Measurements from ENCODE around the gene TGM1.

TGM1 gene

GRCh38 chr14:24292118-24292807 is 29.3 kb upstream of the TGM1 start:
- DNase-seq (ENCODE audit: low spot score): no peak

GRCh38 chr14:24291446-24292117 is 28.6 kb upstream of the TGM1 start:
- no peak for DNase-seq (ENCODE audit: low spot score)

GRCh38 chr14:24290746-24291145 is 27.8 kb upstream of the TGM1 start:
- no peak for DNase-seq (ENCODE audit: low spot score)

DNA sequence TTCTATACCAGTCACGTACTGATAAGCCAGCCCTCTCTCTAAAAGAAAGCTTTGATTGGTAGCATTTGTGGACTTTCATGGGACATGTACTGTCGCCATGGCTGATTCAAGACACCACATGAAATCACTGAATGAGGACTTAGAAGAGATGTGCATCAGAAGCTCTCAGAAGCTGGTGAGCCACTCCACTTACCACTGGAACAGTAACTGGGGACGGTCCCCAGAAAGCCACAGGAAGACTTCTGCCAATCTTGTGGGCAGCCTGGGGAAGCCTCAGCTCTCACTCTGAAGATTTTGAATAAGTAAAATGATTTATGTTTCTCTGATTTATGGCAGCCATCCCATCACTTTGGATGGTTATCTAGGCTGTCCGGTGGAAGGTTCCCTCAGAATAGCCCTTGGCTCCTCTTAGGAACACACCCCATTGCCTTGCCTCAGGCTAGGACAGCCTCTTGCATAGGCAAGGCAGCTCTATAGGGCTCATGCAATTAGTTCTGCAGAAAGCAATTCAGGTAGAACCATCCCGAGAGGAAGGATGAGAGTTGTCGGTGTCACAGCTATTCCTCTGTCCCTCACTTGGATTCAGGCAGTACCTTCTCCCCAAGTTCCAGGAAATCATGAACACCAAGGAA is 26.8 kb upstream of the TGM1 start:
- no peak for DNase-seq (ENCODE audit: low spot score)

DNA sequence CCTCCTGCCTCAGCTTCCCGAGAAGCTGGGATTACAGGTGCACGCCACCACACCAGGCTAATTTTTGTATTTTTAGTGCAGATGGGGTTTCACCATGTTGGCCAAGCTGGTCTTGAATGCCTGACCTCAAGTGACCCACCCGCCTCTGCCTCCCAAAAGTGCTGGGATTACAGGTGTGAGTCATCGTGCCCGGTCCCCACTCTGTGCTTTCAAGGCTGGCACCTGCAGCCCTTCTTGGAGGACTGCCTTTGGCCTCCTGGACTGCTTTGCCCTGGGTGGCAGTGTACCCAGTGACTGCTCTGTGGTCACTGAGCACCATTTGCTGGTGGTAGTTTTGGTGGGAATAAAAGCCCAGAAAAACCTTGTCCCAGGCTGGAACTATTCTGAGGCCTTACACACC is 24.0 kb upstream of the TGM1 start:
- DNase-seq (ENCODE audit: low spot score): no peak

DNA sequence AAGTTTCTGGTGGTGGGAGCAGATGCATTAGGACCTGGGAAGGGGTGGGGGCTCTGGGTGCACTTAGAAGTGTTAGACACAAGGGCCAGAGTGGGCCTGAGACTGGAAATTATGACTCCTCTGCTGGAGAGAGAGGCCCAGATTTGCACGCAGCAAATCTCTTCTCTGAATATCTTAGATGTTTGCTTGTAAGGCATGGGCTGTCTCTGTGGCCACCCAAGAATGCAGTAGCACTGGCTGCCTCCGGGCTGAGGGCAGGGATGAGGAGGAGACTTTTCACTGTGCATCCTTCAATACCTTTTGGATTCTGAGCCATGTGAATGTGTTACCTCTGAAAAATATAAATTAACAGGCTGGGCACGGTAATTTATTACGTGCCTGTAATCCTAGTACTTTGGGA is 22.4 kb upstream of the TGM1 start:
- DNase-seq (ENCODE audit: low spot score): no peak

DNA sequence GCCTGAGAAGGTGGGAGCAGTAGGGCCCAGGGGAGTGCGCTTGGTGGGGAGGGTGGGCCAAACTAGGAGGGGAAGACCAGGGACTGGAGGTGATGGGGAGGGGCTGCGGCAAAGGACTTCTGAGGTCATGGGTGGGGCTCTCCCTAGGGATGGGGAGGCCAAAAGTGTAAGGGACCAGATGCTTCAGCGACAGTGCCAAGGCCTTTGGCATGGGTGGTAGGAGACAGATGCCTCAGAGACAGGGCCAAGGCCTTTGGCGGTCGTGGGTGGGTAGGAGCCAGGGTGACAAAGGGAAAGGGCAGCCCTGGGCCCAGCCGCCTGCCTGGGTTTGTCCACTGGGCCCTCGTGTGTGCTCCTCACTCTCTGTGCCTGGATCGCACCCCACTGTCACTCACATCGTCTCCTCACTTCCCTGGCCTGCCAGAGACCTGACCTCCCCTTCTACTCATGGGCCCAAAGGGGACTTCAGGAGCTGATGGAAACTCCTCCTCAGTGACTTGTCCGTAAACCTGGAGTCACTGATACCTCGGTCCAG is 21.6 kb upstream of the TGM1 start:
- DNase-seq (ENCODE audit: low spot score): no peak

DNA sequence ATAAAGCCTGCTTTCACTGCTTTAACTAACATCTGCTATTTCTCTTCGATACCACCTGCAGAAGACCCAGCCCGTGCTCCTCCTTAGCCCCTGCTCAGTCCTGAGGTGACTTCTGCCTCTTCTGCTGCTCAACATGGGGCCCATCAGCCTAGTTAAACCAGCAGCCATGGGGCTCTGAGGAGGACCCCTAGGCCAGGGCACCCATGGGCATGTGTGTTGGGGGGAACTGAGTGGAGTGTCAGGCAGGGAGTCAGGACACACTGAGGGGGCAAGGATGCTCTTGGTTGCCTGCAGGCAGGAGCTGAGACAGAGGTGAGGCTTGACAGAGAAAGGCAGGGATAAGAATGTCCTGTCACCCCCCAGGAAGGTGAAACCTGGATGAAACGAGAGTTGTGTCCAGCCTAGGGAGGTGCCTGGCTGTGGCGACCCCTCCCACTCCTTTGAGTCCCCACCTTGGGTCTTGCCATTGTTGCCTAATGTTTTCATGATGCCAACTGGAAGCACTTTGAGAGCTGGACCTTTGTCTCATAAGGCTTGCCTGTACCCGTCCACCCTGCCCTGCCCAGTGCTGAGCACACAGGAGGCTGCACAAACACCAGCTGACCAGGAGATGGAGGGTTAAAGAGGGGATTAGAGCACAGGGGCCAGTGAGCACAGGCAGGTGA is 21.0 kb upstream of the TGM1 start:
- no peak for DNase-seq (ENCODE audit: low spot score)

GRCh38 chr14:24282736-24283135 is 19.8 kb upstream of the TGM1 start:
- DNase-seq (ENCODE audit: low spot score): no peak

- DNase-seq (ENCODE audit: low spot score): no peak
Measured at GRCh38 chr14:24281636-24282035, 18.7 kb upstream of the TGM1 start.

GRCh38 chr14:24280797-24281460 is 18.0 kb upstream of the TGM1 start:
- DNase-seq (ENCODE audit: low spot score): no peak

DNA sequence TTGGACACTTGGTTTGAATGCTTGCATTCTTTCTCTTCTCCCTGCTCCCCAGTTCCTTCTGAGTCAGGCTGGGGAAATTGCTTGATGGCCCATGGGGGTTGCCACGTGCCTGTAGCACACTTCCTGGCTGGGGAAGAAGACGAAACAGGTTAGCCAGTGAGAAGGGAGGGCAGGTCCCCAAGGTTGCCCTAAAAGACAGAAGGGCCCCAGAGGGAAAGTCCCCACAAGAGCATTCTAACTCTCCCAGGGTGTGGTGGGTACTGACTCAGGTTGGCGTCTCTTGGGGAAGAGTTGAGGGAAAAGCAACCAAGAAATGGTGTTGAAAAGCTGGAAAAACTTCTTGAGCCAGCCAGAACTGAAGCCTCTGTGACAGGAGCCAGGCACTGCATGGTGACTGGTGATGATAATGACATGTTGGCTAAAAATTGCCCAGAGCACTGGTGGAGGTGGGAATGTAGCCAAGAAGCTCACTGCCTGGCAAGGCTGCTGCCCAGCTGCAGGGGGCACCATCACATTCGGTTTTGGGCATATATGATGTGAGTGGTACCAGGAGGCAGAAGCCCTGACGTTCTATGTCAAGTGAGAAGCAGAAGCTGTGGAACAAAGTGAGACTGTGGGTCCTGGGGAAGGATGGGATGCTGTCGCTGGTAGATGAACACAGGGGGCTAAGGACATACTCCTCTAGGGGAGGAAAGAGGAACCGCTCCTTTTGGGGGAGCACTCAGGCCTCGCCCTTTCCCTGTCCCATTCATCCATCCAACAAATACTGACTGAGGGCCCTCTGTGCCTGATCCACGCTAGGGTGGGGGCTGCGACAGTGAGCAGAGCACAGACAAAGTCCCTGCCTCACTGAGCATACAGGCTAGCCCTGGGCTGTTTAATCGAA is 16.6 kb upstream of the TGM1 start:
- peak; percentile 6 for DNase-seq (ENCODE audit: low spot score)

- no peak for DNase-seq (ENCODE audit: low spot score)
Measured at GRCh38 chr14:24278424-24278823, 15.4 kb upstream of the TGM1 start.

GRCh38 chr14:24277606-24278321 is 14.8 kb upstream of the TGM1 start:
- DNase-seq (ENCODE audit: low spot score): no peak

GRCh38 chr14:24277071-24277470 is 14.1 kb upstream of the TGM1 start:
- no peak for DNase-seq (ENCODE audit: low spot score)

- no peak for DNase-seq (ENCODE audit: low spot score)
Measured at GRCh38 chr14:24274101-24274543, 11.1 kb upstream of the TGM1 start.

- DNase-seq (ENCODE audit: low spot score): peak; percentile 13
Measured at GRCh38 chr14:24273422-24273998, 10.5 kb upstream of the TGM1 start.

- no peak for DNase-seq (ENCODE audit: low spot score)
Measured at GRCh38 chr14:24272467-24272866, 9.5 kb upstream of the TGM1 start.

- DNase-seq (ENCODE audit: low spot score): no peak
Measured at GRCh38 chr14:24271834-24272263, 8.9 kb upstream of the TGM1 start.

All from SW480 (cell line).